Measurements from ENCODE around the gene ABCA3. TPM values are rescaled to one million over a fixed set of nuclear protein-coding genes. Genes with fewer than 3 reads are reported as not detected.

Gene ABCA3
- total RNA-seq, 4 donors from 2014 or later = 14.9 to 22.2 (median 15.8) TPM

GRCh38 chr16:2238150-2238837 is 102.2 kb downstream of the ABCA3 start:
- TF ChIP-seq POLR2A (IDR thresholded peaks at IDR 0.05) = no peak
- TF ChIP-seq, protein P1, sequence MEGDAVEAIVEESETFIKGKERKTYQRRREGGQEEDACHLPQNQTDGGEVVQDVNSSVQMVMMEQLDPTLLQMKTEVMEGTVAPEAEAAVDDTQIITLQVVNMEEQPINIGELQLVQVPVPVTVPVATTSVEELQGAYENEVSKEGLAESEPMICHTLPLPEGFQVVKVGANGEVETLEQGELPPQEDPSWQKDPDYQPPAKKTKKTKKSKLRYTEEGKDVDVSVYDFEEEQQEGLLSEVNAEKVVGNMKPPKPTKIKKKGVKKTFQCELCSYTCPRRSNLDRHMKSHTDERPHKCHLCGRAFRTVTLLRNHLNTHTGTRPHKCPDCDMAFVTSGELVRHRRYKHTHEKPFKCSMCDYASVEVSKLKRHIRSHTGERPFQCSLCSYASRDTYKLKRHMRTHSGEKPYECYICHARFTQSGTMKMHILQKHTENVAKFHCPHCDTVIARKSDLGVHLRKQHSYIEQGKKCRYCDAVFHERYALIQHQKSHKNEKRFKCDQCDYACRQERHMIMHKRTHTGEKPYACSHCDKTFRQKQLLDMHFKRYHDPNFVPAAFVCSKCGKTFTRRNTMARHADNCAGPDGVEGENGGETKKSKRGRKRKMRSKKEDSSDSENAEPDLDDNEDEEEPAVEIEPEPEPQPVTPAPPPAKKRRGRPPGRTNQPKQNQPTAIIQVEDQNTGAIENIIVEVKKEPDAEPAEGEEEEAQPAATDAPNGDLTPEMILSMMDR (IDR thresholded peaks at IDR 0.05) = no peak
- no peak for TF ChIP-seq EP300 (IDR thresholded peaks at IDR 0.05)
- Histone ChIP-seq H3K9me3 (no peaks in the 10 kb centered on the region), H3K36me3 (peaks cover 0 to 76% (median 14%) of the 10 kb centered on the region in 3 donors), H3K4me3 (no peak overlapping the region), H3K27me3 (peaks cover 0 to 17% of the 10 kb centered on the region in 2 donors), H3K27ac (peak overlapping the region in 1 of 4 donors; percentile 6), H3K4me1 (peaks cover 0 to 28% (median 22%) of the 10 kb centered on the region in 4 donors)
- WGBS, 2 donors = 66 to 75% methylated on average over 9 to 12 of the region's 18 CpGs
- no peak for DNase-seq (ENCODE audit: low spot score in 2 of 2)

DNA sequence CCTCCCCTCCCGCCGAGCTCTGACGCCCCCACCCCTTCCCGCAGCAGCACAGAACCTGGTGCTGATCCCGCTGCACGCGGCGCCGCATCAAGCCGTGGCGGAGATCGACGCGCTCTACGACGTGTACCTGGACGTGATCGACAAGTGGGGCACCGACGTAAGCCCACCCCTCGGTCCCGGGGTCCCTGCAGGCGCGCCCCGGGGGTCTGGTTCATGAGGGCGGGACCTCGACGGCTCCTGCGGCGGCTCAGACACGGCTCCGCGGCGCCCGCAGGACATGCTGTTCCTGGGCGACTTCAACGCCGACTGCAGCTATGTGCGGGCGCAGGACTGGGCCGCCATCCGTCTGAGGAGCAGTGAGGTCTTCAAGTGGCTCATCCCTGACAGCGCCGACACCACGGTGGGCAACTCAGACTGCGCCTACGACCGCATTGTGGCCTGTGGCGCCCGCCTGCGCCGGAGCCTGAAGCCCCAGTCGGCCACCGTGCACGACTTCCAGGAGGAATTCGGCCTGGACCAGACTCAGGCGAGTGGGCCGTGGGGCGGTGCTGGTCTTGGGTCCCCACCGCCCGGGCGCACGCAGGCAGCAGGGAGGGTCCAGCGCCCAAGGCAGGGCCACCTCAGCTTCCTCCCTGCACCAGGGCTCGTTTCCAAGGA is 102.9 kb downstream of the ABCA3 start:
- TF ChIP-seq POLR2A (IDR thresholded peaks at IDR 0.05) = no peak
- no peak for TF ChIP-seq EP300 (IDR thresholded peaks at IDR 0.05)
- TF ChIP-seq, protein P1 (IDR thresholded peaks at IDR 0.05) = no peak
- no peaks in the 10 kb centered on the region for H3K9me3 ChIP-seq
- H3K36me3 ChIP-seq = peaks cover 3 to 76% (median 16%) of the 10 kb centered on the region in 3 donors
- peaks cover 0 to 17% of the 10 kb centered on the region in 2 donors for H3K27me3 ChIP-seq
- no peak overlapping the region for H3K27ac ChIP-seq
- WGBS, 2 donors = 21% methylated on average over 14 of the region's 65 CpGs; no CpG with 5 or more reads in 1 of the 2 donors
- peak overlapping the region in 1 of 4 donors; percentile 35 for H3K4me3 ChIP-seq
- no peak for DNase-seq (ENCODE audit: low spot score in 2 of 2)
- H3K4me1 ChIP-seq = peaks cover 0 to 28% (median 22%) of the 10 kb centered on the region in 4 donors

GRCh38 chr16:2237102-2237482 is 103.4 kb downstream of the ABCA3 start:
- no peak for DNase-seq (ENCODE audit: low spot score in 2 of 2)
- TF ChIP-seq, protein P1 (IDR thresholded peaks at IDR 0.05) = no peak
- no peak for TF ChIP-seq EP300 (IDR thresholded peaks at IDR 0.05)
- no peak for TF ChIP-seq POLR2A (IDR thresholded peaks at IDR 0.05)
- Histone ChIP-seq H3K4me3 (peak overlapping the region in 1 of 4 donors; percentile 35), H3K27ac (peak overlapping the region in 1 of 4 donors; percentile 48), H3K36me3 (peaks cover 6 to 76% (median 16%) of the 10 kb centered on the region in 3 donors), H3K27me3 (peaks cover 0 to 17% of the 10 kb centered on the region in 2 donors), H3K9me3 (no peaks in the 10 kb centered on the region), H3K4me1 (peaks cover 0 to 28% (median 22%) of the 10 kb centered on the region in 4 donors)
- WGBS, 2 donors = 11 to 13% methylated on average over 8 to 29 of the region's 40 CpGs

DNA sequence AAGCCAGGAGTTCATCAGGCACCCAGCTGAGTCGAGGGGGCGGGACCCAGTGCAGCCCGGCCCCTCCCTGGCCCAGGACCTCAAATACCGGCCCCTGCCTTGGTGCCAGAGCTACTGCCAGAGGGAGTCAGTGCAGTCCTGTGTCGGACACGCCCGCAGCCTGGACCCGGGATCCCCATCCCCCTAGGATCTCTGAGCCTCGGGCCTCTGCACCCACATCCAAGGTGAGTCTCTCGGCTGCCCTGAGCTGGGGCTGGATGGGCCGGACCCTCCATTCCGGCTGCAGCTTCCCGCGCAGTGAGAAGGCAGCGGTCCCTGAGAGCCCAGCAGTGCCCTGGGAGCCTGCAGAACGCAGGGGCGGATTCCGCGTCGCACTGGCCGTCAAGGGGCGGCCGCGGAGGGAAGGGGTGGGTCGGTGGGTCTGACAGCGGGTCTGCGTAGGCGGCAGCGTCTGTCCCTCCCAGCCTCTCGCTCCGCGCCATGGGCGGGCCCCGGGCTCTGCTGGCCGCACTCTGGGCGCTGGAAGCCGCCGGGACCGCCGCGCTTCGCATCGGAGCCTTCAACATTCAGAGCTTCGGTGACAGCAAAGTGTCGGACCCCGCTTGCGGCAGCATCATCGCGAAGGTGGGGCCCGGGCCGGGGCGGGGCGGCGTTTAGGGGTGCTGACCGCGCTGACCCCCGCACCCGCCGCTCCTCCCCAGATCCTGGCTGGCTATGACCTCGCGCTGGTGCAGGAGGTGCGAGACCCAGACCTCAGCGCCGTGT is 104.0 kb downstream of the ABCA3 start, which contains the start of gene DNASE1L2:
TSS of gene DNASE1L2 (plus strand) at position 108 of the 765 bp plus-strand sequence. CDS start at position 481, 373 bp downstream.
- Histone ChIP-seq H3K27me3 (peaks cover 0 to 17% of the 10 kb centered on the region in 2 donors), H3K9me3 (no peaks in the 10 kb centered on the region), H3K36me3 (peaks cover 6 to 76% (median 21%) of the 10 kb centered on the region in 3 donors), H3K27ac (peak within 1 kb of the TSS in 2 of 4 donors; percentile 40 to 48), H3K4me1 (peaks cover 0 to 28% (median 22%) of the 10 kb centered on the region in 4 donors), H3K4me3 (peak within 1 kb of the TSS in 2 of 4 donors; percentile 0 to 35)
- 4 to 15% methylated on average over 11 to 33 of the region's 64 CpGs for WGBS, 2 donors
- DNase-seq (ENCODE audit: low spot score in 2 of 2) = no peak
- TF ChIP-seq EP300 (IDR thresholded peaks at IDR 0.05) (peak in 1 of 2 donors; percentile 22), POLR2A (IDR thresholded peaks at IDR 0.05) (no peak)

DNA sequence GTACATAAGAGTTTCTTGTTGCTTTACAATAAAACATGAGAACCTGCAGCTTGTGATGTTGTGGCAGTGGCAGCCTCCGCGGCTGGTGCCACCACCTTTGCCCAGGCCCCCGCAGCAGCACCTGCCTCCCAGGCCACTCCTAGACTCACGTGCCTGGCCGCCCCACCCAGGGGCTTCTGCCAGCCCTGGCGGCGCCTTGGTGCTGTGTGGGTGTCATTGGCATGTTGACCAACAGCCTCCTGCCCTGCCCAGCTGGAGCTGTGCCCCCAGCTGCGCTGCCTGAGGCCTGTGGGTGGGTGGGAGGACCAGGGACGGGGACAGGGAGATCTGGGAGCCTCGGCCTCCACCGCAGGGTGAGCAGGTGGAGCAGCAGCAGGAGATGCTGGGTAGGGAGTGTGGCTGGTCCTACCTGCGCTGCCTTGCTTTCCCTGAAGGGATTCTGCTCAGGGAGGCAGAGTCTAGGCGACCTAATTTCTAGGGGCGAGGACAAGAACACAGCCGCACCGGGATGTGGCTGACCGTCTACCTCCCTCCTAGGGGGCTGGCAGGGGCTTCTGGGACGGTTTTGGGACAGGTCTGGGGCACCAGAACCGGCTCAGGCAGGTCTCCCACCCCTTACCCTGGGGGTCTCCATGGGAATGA is 104.7 kb downstream of the ABCA3 start:
- Histone ChIP-seq H3K4me1 (peaks cover 0 to 28% (median 22%) of the 10 kb centered on the region in 4 donors), H3K36me3 (peaks cover 6 to 76% (median 22%) of the 10 kb centered on the region in 3 donors), H3K9me3 (no peaks in the 10 kb centered on the region), H3K27ac (peak overlapping the region in 2 of 4 donors; percentile 40 to 48), H3K27me3 (peaks cover 0 to 17% of the 10 kb centered on the region in 2 donors), H3K4me3 (no peak overlapping the region)
- no peak for DNase-seq (ENCODE audit: low spot score in 2 of 2)
- 74% methylated on average over 10 of the region's 19 CpGs; no CpG with 5 or more reads in 1 of the 2 donors for WGBS, 2 donors
- TF ChIP-seq POLR2A (IDR thresholded peaks at IDR 0.05) = no peak
- no peak for TF ChIP-seq EP300 (IDR thresholded peaks at IDR 0.05)
- TF ChIP-seq, protein P1 (IDR thresholded peaks at IDR 0.05) = no peak

Data from tibial nerve (tissue), 4 donors.